B cell (primary cell): ENCODE measurements around the gene LRRC14B. TPM values are rescaled to one million over a fixed set of nuclear protein-coding genes. Genes with fewer than 3 reads are reported as not detected.

Source experiments
- ATAC-seq: fragments of 200-7000 bp; cut with Tn5 transposase; one replicate; pipeline ENCODE4 v1.10.0; 2021; ENCODE audit warnings: low read depth, mild to moderate bottlenecking, moderate number of reproducible peaks, moderate library complexity
- CTCF ChIA-PET: fragments of 350-600 bp; sonication (Branson Sonifier 250); formaldehyde crosslinking; loops from one replicate; lab custom pipeline; 2021; ENCODE audit warnings: antibody characterized with exemption, inconsistent platforms; lab: Charles Lee
- POLR2A ChIA-PET: fragments of 350-600 bp; sonication (Branson Sonifier 250); formaldehyde crosslinking; loops from one replicate; lab custom pipeline; 2021; ENCODE audit warnings: antibody characterized with exemption; lab: Charles Lee
- DNase-seq: peaks from one replicate; pipeline ENCODE4 v3.0.0; 2013
- H2AFZ ChIP-seq: 2 replicates; pipeline ENCODE4 v1.6.1; 2012; ENCODE audit warnings: mild to moderate bottlenecking, low read depth, low read length; ENCODE audit not compliant: insufficient read depth, poor library complexity, severe bottlenecking
- H3K27ac ChIP-seq, 2 donors: 1 replicate in 1 of 2; 2 replicates in 1 of 2; pipeline ENCODE4 v1.5.1; 2012 to 2013; ENCODE audit warnings: low read length in 2 of 2, mild to moderate bottlenecking in 2 of 2, moderate library complexity in 1 of 2
- H3K27me3 ChIP-seq, 4 experiments: fragments of 200-600 bp in 1 of 4; sonication (generic) in 1 of 4; replicated peaks in 1 of 4; 1 replicate in 2 of 4; 2 replicates in 2 of 4; pipeline versions ENCODE4 v1.6.1 to v1.7.0; 2013 to 2016; ENCODE audit warnings: low read length in 3 of 4, mild to moderate bottlenecking in 2 of 4, mixed read lengths in 1 of 4, moderate library complexity in 1 of 4; ENCODE audit not compliant: insufficient read depth in 4 of 4, control insufficient read depth in 3 of 4; ENCODE audit errors: control extremely low read depth in 1 of 4
- H3K36me3 ChIP-seq, 2 experiments: replicated peaks in 1 of 2; 1 replicate in 1 of 2; 2 replicates in 1 of 2; pipeline versions ENCODE4 v1.6.1 to v1.7.1; 2013; ENCODE audit warnings: low read length in 1 of 2; ENCODE audit not compliant: insufficient read depth in 2 of 2, control insufficient read depth in 1 of 2; ENCODE audit errors: control extremely low read depth in 1 of 2, extremely low read depth in 1 of 2
- H3K4me1 ChIP-seq, 2 donors: fragments of 200-600 bp in 1 of 2; sonication (generic) in 1 of 2; 1 replicate in 1 of 2; 2 replicates in 1 of 2; pipeline versions ENCODE4 v1.5.1 to v1.6.1; 2013 to 2017; ENCODE audit warnings: low read length in 2 of 2; ENCODE audit not compliant: control insufficient read depth in 2 of 2, insufficient read depth in 2 of 2
- H3K4me2 ChIP-seq: replicated peaks from 2 replicates; pipeline ENCODE3; 2012; ENCODE audit warnings: mild to moderate bottlenecking, low read depth, low read length; ENCODE audit not compliant: poor library complexity, severe bottlenecking
- H3K4me3 ChIP-seq, 5 experiments: fragments of 200-600 bp in 1 of 5; sonication (generic) in 1 of 5; 1 replicate in 3 of 5; 2 replicates in 2 of 5; pipeline versions ENCODE4 v1.5.1 to v1.7.0; 2011 to 2016; ENCODE audit warnings: low read length in 4 of 5, mild to moderate bottlenecking in 4 of 5, low read depth in 2 of 5, control low read depth in 1 of 5, moderate library complexity in 1 of 5; ENCODE audit not compliant: insufficient read depth in 1 of 5; ENCODE audit errors: control extremely low read depth in 1 of 5, extremely low read depth in 1 of 5
- H3K79me2 ChIP-seq: fragments of 200-600 bp; sonication (generic); one replicate; pipeline ENCODE4 v1.6.0; 2016; ENCODE audit warnings: low read length; ENCODE audit not compliant: control insufficient read depth, insufficient read depth
- H3K9ac ChIP-seq: fragments of 200-600 bp; sonication (generic); 2 replicates; pipeline ENCODE4 v1.6.1; 2017; ENCODE audit warnings: mild to moderate bottlenecking, low read length, moderate library complexity
- H3K9me3 ChIP-seq, 3 donors: one replicate each; pipeline versions ENCODE4 v1.6.1 to v1.7.1; 2013; ENCODE audit warnings: low read length in 2 of 3; ENCODE audit not compliant: control insufficient read depth in 2 of 3, insufficient read depth in 1 of 3; ENCODE audit errors: control extremely low read depth in 1 of 3
- H4K20me1 ChIP-seq: 2 replicates; pipeline ENCODE4 v1.6.0; 2012; ENCODE audit warnings: mild to moderate bottlenecking, low read length; ENCODE audit not compliant: insufficient read depth, control insufficient read depth, poor library complexity, severe bottlenecking
- H3K27ac Mint-ChIP-seq: one replicate; pipeline ENCODE4 v1.8.0; 2021; ENCODE audit warnings: mixed read lengths
- H3K27me3 Mint-ChIP-seq: one replicate; pipeline ENCODE4 v1.8.0; 2021; ENCODE audit warnings: mixed read lengths
- H3K4me1 Mint-ChIP-seq: one replicate; pipeline ENCODE4 v1.8.0; 2021; ENCODE audit warnings: mixed read lengths
- H3K4me3 Mint-ChIP-seq: one replicate; pipeline ENCODE4 v1.8.0; 2021; ENCODE audit warnings: mixed read lengths
- H3K9me3 Mint-ChIP-seq: one replicate; pipeline ENCODE4 v1.8.0; 2022; ENCODE audit warnings: mixed read lengths; ENCODE audit not compliant: insufficient read depth
- CTCF ChIP-seq: fragments of 200-600 bp; IDR thresholded peaks from one replicate; pipeline ENCODE4 v1.8.0; 2022; ENCODE audit warnings: antibody characterized with exemption, mild to moderate bottlenecking
- EZH2 ChIP-seq: IDR thresholded peaks from 2 replicates; pipeline ENCODE4 v1.6.1; 2012; ENCODE audit warnings: borderline replicate concordance, low read depth, mild to moderate bottlenecking, moderate library complexity, low read length; ENCODE audit not compliant: insufficient read depth, poor library complexity, severe bottlenecking
- WGBS: methylation state at CpG from one replicate; pipeline ENCODE4 v1.1.5; 2013; ENCODE audit warnings: missing lambda C conversion rate; ENCODE audit not compliant: insufficient coverage; 5-methylcytosine and 5-hydroxymethylcytosine counted together
- intact Hi-C: fragments of 100-400 bp; cut with micrococcal nuclease; formaldehyde crosslinking; loops from one replicate; pipeline ENCODE4 v1.10.0; 2022
- polyA minus RNA-seq: library from RNA; depleted of rRNA, polyadenylated mRNA; stranded (reverse); fragments of >200 nt; gene quantifications from 2 replicates; pipeline ENCODE4 v1.2.3, GENCODE V29; 2012
- polyA plus RNA-seq: library from polyadenylated mRNA; depleted of rRNA; stranded (reverse); fragments of >200 nt; gene quantifications from 2 replicates; pipeline ENCODE4 v1.2.3, GENCODE V29; 2012
- total RNA-seq, 2 donors: library from RNA; stranded (reverse); fragments of 120-200 nt in 1 of 2; gene quantifications; 1 replicate in 1 of 2; 2 replicates in 1 of 2; pipeline versions ENCODE4 v1.2.3 to v1.2.4, GENCODE V29; 2013 to 2022

Gene LRRC14B
- not detected in 2 replicates for total RNA-seq
- total RNA-seq (2013) = 0.79 TPM
- 0.06 and 0.26 TPM in 2 replicates for polyA plus RNA-seq
- polyA minus RNA-seq = not detected in 2 replicates

DNA sequence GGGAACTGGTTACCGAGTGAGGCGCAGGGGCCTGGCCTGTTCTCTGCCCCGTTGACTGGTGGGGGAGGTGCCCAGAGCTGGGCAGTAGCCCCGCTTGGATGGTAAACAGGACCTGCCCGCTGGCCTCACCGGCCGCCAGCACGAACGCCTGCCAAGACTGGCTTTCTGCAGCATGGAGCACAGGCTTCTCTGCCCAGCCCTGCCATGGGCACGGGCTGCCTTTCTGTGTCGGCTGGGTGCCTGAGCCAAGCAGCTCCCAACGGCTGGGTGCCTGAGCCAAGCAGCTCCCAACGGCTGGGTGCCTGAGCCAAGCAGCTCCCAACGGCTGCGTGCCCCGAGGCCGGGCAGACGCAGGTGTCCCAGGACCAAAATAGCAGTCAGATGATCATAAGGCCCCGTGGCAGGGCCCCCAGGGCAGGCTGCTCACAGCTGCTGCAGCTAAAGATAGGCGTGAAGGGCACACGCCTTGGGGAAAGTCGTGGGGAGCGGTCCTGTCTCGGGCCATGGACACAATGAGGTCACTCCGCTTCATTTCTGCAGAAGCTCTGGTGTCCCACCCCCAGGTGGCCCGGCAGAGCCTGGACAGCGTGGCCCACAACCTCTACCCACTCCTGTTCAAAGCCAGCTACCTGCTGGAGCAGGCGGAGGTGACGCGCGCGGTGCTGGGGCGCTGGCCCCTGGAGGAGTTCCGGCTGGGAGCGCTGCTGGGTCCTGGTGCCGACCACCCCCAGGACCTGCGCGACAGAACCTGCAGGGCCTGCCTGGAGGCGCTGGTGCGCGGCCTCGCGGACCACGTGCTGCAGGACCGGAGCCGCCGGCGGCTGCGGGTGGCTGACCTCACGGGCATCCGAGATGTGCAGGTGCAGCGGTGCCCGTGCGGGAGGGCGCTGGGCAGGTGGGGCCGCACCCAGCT lies at the start of gene LRRC14B:
Gene LRRC14B, plus strand, starts transcription at position 460 of the 913 bp plus-strand sequence. Its CDS starts 44 bp downstream, at position 504.
- peak within 1 kb of the TSS; percentile 23 for H3K9ac ChIP-seq
- no peak for TF ChIP-seq CTCF
- no peak for TF ChIP-seq EZH2
- peak within 1 kb of the TSS; percentile 75 for H3K4me2 ChIP-seq
- no peaks in the 10 kb centered on the region for H3K9me3 ChIP-seq
- intact Hi-C loops = no loop called here
- ChIA-PET CTCF (interaction anchor here (1.1 kb wide), 1 partner anchor 235 kb away, joined by 3 read pairs; no protein-coding TSS in a partner anchor), POLR2A (no interaction called here)
- peak within 1 kb of the TSS in 3 of 5 experiments; percentile 13 to 31 (median 18) for H3K4me3 ChIP-seq
- H3K27ac ChIP-seq = no peak within 1 kb of the TSS
- Mint-ChIP-seq H3K9me3 (no peaks in the 10 kb centered on the region), H3K27ac (no peak within 1 kb of the TSS), H3K4me3 (peak within 1 kb of the TSS; percentile 39), H3K27me3 (peaks cover 12% of the 10 kb centered on the region), H3K4me1 (peaks cover 21% of the 10 kb centered on the region)
- peak within 1 kb of the TSS; percentile 54 for H2AFZ ChIP-seq
- no peaks in the 10 kb centered on the region for H4K20me1 ChIP-seq
- ATAC-seq (no peak), DNase-seq (peak; percentile 32)
- WGBS = 12% methylated on average over 56 of the region's 56 CpGs
- no peaks in the 10 kb centered on the region for H3K36me3 ChIP-seq
- H3K4me1 ChIP-seq = peaks cover 16 to 19% of the 10 kb centered on the region in 2 donors
- H3K27me3 ChIP-seq = peaks cover 0 to 29% (median 2%) of the 10 kb centered on the region in 4 experiments
- H3K79me2 ChIP-seq = no peaks in the 10 kb centered on the region

GRCh38 chr5:141761-142160 lies 49.5 kb upstream of the LRRC14B start:
- peaks cover 5% of the 10 kb centered on the region for H3K27me3 Mint-ChIP-seq
- no peak for TF ChIP-seq EZH2
- CTCF ChIA-PET = no interaction called here
- POLR2A ChIA-PET = no interaction called here
- H3K9ac ChIP-seq = no peak overlapping the region
- peaks cover 1% of the 10 kb centered on the region for H3K9me3 Mint-ChIP-seq
- no peaks in the 10 kb centered on the region for H3K79me2 ChIP-seq
- DNase-seq = no peak
- WGBS = 95% methylated on average over 11 of the region's 12 CpGs
- intact Hi-C loops = no loop called here
- H3K4me1 ChIP-seq = no peaks in the 10 kb centered on the region
- ATAC-seq = no peak
- H2AFZ ChIP-seq = no peak overlapping the region
- H3K27ac Mint-ChIP-seq = no peak overlapping the region
- no peaks in the 10 kb centered on the region for H3K36me3 ChIP-seq
- H3K27ac ChIP-seq = no peak overlapping the region
- no peak overlapping the region for H3K4me2 ChIP-seq
- no peaks in the 10 kb centered on the region for H3K4me1 Mint-ChIP-seq
- H3K4me3 ChIP-seq = no peak overlapping the region
- no peaks in the 10 kb centered on the region for H4K20me1 ChIP-seq
- H3K27me3 ChIP-seq = no peaks in the 10 kb centered on the region
- peaks cover 0 to 13% (median 2%) of the 10 kb centered on the region in 3 donors for H3K9me3 ChIP-seq
- H3K4me3 Mint-ChIP-seq = no peak overlapping the region
